NCI-H1417 (cell line): ENCODE measurements around the gene VMO1.
A peak's percentile ranks its signal among the peaks of the same experiment; 100 is the strongest.
"Not testable (repeated sequence)": the region's sequence is repeated elsewhere in the genome, so short reads cannot be mapped to it uniquely, and the experiment has no call there.

Experiments used
- DNase-seq, 3 experiments: peaks; one replicate each; lab custom pipeline; 2025; lab: John Stamatoyannopoulos, UW

The VMO1 gene, protein sequence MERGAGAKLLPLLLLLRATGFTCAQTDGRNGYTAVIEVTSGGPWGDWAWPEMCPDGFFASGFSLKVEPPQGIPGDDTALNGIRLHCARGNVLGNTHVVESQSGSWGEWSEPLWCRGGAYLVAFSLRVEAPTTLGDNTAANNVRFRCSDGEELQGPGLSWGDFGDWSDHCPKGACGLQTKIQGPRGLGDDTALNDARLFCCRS

DNA sequence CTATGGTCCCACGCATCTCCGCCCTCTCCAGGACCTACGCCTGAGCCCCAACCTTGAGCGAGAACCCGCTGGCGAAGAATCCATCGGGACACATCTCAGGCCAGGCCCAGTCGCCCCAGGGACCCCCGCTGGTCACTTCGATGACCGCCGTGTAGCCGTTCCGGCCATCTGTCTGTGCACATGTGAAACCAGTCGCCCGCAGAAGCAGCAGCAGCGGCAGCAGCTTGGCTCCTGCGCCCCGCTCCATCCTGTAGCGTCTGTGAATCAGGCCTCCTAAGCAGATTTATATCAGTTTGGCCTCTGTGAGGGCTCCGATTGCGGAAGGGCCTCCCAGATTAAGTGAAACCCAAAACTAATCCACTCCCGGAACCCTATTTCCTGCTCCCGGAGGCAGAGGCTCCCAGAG lies at the start of gene VMO1:
Gene VMO1 (minus strand): TSS at position 259 of the 406 bp plus-strand sequence. CDS start 12 bp downstream, at position 247.
- DNase-seq: no peak

DNA sequence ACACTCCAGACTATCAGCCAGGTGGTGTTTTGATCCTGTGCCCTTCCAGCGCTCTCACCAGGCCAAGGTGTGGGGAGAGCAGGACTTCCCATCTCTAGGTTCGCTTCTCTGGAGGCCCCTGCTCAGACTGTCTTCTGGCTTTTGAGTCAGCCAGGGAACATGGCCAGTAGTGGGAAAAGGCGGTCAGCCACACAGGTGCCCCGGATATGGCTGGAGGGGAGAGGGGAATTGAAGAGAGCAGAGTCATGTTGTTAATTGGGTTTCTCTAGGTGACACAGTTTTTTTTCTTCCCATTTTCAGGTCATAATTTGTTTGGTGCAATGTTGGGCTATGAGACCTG lies 48.5 kb upstream of the VMO1 start:
- no peak for DNase-seq

DNA sequence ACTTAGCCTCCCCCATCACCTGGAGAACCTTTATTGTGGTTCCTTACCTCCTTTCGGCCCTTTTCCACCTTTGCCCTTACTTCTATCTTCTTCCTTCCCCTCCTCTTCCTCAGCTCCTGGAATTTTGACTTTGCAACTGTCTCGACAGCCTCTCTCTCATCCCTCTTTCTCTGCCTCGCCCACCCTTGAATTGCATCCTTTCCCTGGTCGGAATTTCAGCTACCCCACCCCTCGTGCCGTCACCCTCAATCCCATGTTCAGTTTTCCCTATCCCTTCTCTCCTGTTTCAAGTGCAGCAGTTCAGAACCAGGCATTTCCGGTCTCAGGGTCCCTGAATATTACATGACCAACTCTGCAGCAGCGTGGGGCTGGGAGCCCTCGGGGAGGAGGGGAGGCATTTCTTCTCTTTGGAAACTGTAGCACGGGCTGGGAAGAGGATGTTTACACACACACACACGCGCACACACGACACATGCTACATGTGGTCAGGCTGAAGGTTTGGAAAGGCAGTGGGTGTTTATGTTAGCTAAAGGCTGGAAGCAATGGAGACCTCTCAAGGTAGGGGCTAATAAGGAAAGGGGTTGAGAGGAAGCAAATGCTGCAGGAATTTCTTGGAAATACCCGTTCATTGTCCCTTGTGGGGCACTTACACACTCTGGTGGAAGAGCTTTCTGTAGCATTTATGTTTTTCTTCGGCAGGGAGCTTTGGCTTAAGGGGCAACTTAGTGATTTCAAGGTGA lies 47.9 kb upstream of the VMO1 start:
- peak in 2 of 3 experiments; percentile 21 to 42 for DNase-seq

DNA sequence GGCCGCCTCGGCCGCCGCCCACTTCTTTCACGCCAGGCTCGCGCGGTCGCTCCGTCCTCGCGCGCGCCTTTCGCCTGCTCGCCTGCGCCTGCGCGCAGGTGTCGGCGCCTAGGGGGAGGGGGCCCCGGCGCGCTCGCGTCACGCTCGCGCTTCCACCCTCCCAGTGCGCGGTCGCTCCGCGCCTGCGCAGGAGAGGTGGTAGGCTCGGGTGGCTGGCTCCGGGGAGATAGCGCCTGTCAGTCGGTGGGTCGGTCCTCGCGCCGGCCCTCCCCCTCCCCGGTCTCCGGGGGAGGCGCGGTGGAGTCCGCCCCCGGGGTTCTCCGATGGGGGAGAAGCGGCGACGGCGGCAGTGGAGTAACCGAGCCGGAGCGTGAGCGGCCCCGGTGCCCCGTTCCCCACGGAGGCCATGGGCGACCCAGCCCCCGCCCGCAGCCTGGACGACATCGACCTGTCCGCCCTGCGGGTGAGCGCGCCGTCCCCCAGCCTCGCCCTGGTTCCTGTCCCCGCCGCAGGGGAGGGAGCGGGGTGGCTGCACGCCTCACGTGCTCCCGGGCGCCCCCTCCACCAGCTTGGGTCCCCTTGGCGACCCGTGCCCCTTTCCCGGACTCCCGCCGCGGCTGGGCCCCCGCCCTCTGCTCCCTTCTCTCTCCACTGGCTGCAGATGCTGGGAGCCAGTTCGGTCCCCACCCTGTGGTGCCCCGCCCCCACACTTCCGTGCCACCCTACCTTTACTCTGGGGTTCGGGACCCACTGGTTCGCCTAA lies 47.2 kb upstream of the VMO1 start, which contains the start of gene MINK1:
Gene MINK1 (plus strand): TSS at position 163 of the 763 bp plus-strand sequence. CDS start 244 bp downstream, at position 407.
- DNase-seq: peak; percentile 88 to 93 (median 93)

DNA sequence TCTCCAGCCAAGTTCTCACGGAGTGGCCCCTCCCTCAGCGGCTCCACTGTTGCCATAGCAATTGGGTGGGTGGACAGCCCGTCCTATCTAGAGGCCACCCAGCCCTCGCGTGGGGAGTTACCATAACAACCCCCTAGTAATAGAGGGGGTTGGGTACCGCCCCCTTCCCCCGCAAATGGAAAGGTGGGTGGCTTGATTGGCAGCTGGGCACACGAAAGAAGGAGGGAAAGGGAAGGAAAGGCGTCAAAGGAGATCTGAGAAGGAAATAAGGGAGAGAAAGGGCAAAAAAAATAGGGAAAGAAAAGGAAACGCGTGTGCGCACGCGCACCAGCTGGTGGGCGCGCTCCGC lies 46.6 kb upstream of the VMO1 start:
- not testable (repeated sequence) for DNase-seq

DNA sequence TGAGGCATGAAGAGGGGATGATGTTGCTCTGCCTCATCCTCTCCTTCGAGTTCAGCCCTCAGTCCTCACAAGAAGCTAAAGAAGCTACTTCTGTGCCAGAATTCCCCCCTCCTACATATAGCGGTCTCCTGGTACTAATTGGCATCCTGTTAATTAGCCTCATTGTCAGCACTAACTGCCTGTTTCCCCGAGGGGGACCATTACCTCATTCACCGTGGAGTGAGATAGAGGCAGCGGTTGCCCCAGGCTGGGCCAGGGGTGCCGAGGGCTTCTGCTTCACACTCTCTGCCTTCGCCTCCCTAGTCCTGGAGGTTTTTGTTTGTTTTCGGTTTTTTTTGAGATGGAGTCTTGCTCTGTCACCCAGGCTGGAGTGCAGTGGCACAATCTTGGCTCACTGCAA lies 41.2 kb upstream of the VMO1 start:
- peak in 1 of 3 experiments; percentile 3 for DNase-seq

DNA sequence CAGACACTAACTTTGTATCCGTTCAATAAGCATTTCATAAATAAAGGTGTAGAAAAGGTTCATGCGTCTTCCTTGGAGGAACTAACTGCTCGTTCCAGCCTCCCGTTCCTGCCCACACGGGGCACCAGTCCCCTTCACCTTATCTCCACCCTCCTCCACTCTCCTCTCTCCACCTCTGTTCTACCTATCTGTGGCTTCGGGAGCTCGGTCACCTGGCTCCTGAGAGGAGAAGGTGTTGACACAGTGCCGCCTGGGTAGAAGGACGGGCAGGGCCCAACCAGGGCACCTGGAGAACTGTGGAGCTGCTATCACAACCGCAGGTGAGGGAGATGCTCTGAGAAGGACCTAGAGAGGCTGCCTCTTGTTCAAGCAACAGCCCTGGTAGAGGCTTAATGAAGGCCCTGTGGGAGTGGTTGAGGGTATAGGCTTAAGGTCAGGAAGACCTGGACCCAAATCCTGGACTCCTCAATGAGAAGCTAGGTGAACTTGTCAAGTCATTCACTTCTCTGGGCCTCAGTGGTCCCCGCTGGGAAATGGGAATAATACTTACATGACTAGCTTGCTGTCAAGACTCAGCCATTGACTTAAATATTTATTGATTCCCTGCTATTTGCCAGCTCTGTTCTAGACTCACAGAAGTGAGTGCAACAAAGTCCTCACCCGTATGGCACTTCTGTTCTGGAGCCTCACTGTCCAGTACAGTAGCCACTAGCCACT lies 37.4 kb upstream of the VMO1 start:
- peak in 1 of 3 experiments; percentile 19 for DNase-seq

DNA sequence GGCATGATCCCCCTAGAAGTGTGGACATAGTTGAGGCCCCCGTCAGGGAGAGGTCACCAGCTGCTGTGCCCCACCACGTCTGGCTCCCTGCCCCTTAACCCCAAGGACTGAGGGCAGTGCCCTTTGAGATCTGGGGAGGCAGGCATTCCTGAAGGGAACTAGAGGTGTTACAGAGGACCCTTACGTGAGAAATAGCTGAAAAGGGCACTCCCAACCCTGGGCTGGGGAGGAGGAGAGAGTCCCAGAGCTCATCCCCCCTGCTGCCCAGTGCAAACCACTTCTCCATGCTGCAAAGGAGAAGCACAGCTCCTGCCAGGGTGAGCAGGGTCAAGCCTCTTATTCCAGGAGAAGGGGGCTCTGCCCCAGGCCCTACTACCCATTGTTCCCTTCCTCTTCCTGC lies 36.7 kb upstream of the VMO1 start:
- no peak for DNase-seq

DNA sequence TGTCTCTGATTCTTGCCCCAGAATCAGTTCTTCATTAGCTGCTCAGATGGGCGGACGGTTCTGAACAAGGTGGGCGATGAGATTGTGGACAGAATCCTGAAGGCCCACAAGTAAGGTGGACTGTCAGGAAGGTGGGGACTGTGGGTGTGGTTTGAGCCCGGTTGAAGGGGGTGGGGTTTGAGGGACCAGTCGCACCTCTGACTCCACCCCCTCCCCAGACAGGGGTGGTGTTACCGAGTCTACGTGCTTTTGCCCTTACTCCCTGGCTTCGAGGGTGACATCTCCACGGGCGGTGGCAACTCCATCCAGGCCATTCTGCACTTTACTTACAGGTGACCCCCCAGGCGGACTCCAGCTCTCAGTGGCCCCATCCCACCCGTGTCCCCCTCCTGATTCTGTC lies 32.1 kb upstream of the VMO1 start:
- DNase-seq: no peak

DNA sequence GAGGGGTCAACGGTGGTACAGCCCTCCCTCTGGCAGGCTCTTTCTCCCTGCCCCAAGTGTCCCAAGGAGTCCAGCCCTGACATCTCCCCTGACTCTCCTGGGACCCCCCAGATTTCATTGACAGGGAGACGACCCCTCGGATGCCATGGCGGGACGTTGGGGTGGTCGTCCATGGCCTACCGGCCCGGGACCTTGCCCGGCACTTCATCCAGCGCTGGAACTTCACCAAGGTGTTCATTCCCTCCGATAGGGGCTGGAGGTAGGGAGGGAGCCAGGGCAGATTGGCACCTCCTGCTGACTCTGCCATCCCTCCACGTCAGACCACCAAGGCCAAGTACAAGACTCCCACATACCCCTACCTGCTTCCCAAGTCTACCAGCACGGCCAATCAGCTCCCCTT lies 30.7 kb upstream of the VMO1 start:
- no peak for DNase-seq

DNA sequence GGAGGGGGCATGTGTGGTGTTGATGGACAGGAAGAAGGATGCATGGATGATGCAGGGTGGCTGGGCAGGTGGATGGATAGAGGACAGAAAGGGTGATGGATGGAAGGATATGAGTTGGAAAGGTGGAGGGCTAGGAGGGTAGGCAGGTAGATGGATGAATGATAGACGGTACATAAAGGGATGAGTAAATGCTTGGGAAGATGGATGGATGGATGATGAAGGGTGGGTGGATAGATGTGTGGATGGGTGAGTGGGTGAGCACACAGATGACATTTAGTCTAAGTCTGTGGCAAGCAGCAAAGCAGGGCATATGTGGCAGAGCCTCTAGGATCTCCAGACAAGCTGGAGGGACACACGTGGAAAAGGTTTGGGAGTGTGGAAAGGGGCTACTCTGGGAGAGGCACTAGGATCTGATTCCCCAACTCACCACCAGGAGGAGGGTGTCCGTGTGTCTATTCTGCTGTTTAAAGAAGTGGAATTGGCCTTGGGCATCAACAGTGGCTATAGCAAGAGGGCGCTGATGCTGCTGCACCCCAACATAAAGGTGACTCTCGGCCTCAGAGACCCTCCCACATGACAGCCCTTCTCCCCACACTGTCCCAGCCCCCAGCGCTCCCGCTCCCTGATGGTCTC lies 29.0 kb upstream of the VMO1 start:
- DNase-seq: no peak

DNA sequence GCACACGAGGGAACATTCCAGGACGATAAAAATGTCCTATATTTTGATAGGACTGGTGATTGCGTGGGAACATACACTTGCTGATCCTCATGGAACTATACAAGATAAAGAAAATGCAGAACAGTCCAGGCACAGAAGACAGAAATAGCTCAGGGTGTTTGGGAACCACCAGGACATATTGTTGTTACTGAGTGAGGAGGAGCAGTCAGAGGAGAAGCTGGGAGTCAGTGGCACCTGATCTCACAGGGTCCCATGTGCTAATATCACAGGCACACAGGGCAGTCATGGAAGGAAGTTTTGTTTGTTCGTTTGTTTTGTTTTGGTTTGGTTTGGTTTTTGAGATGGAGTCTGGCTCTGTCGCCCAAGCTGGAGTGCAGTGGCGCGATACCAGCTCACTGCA lies 26.5 kb upstream of the VMO1 start:
- DNase-seq: no peak

DNA sequence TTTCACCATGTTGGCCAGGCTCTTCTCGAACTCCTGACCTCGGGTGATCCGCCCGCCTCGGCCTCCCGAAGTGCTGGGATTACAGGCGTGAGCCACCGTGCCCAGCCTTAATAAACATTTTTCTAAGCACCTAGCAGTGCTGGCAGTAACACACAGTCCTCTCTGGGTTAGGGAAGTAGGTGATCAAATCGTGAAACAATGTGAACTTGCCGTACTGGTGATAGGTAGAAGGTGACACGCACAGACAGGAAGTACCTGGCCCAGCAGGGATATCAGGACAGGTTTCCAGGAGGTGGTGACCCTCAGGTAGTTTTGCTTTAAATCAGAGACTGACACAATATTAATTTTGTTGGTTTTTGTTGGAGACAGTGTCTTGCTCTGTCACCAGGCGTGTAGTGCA lies 25.3 kb upstream of the VMO1 start:
- no peak for DNase-seq

DNA sequence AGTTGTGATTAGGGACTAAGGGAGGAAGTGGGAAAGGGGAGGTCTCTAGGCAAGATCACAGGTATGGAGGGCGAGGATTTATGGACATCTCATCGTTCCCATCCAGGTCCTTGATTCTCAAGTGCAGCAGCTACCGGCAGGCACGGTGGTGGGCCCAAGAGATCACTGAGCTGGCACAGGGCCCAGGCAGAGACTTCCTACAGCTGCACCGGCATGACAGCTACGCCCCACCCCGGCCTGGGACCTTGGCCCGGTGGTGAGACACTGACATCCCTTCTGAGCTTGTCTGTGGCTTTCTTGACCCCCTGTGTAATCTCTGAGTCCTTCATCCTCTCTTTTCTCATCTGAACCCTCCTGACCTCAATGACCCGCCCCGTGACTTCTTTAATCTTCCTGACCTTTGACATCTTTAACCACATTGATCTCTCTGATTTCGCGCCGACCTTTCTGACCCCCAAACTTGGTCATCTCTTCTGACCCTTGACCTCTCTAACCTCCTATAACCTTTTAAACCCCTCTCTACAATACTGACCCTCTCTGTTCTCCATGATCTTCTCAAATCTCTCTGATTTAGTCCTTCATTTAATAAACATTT lies 24.6 kb upstream of the VMO1 start:
- DNase-seq: no peak

DNA sequence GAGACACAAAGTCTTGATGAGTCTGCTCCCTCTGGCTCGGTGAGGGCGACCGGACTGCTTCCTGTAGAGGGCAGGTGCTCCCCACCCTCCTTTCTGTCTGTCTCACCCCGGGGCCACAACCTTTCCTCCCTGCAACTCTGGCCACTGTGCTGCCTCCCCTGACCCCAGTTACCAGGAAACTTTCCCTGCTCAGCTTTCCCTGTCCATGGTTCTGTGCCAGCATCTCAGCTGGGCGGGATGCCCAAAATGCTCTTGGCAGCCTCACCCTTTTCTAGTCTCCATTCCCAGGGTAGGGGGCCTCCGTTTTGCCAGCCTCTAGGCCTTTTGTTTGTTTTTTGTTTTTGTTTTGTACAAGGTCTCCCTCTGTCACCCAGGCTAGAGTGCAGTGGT lies 22.2 kb upstream of the VMO1 start:
- no peak for DNase-seq

DNA sequence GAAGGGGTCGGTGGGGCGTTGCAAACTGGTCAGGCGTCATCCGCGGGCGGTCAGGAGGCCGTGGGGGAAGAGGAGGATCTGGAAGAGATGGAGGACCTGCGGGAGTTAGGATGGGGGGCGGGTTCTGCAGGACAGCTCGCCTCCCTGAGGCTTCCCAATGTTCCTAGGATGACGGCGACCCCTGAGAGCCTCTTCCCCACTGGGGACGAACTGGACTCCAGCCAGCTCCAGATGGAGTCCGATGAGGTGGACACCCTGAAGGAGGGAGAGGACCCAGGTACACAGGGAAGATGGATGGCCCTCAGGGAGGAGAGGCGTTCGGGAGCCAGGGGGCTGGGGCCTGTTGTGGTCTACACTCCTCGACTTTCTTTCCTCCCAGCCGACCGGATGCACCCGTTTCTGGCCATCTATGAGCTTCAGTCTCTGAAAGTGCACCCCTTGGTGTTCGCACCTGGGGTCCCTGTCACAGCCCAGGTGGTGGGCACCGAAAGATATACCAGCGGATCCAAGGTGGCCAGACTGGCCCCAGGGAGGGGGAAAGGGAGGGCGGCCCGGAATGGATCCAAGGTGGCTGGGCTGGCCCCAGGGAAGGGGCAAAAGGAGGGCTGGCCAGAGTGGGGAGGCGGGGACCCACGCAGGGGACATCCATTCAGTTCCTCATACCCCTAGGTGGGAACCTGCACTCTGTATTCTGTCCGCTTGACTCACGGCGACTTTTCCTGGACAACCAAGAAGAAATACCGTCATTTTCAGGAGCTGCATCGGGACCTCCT lies 21.6 kb upstream of the VMO1 start:
- DNase-seq: no peak

DNA sequence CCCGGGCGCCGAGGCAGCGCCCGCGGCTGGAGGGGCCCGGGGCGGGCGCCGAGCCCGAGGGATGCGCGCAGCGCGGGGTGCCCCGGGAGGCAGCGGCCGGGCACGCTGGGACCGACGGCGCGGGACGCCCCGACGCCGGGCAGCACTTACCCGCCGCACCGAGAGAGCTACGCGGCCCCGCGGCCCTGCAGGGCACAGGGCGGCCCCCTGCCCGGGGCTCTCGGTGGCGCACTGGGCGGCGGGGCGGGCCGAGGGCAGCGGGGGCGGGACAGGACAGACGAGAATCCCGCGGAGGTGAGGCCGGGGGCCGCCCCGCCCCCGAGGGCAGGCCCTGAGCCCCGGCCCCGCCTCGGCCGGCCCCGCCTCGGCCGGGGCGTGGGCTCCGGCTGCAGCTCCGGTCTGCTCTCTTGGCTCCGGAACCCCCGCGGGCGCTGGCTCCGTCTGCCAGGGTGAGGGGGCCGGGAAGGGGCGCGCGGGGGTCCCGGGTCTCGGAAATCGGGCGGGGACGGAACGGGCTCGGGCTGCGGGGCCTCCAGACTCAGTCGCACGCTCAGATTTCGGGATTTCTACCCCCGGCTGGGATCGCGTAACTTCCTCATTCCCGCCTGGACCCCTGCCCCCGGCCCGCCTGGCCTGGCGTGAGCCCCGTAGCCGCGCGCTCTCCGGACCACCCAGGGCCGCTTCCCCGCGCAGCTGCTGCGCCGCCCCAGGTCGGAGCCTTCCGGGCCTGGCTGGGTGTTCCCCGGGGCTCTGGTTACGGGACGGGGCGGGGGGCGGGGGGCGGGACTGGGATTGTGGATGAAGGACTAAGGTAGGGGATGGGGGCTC lies 20.8 kb upstream of the VMO1 start, which contains the start of gene PLD2:
Gene PLD2 (plus strand): TSS at position 376 of the 828 bp plus-strand sequence. CDS start 621 bp downstream, outside the sequence.
- DNase-seq: peak; percentile 67 to 78 (median 69)

DNA sequence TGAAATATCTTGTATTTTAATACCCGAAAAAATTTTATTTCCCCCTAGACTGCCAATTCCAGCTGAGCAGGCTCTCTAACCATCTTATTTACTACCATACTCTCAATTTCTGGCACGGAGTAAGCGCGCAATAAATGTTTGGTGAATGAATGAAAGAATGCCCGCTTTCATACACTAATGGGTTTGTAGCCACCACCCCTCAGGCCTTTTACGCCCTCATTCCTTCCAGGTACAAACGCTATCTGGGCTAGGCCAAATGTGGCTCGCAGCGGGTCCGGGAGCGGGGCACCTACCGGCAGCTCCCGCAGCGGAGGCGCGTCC lies 20.3 kb upstream of the VMO1 start:
- peak in 1 of 3 experiments; percentile 36 for DNase-seq

DNA sequence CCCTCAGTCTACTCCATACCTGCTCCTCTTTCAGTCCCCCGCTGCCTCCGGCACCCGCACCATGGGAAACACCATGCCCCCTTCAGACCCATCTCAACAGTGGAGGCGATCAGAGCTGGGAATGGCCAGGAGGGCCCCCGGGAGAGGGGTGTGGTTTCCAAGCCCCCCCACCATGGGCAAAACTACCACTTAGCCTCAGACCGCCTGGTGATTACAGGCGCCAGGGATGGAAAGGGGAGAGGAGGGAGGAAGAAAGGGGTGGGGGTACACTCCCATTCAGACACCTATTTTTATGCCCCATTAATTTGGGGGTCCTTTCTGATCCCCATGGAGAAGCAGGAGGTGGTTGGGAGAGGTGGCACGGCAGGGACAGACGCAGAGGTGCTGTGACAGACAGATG lies 16.1 kb upstream of the VMO1 start, which contains the start of gene C17orf114:
Gene C17orf114 (minus strand): TSS at position 101 of the 400 bp plus-strand sequence.
- no peak for DNase-seq
